DMS114 treated with DMSO at 0.1 percent for 48 hours (cell line): ENCODE measurements around the gene SMARCD2.

Source experiments
- DNase-seq: peaks from one replicate; lab custom pipeline; 2025; ENCODE audit not compliant: unreplicated experiment; lab: John Stamatoyannopoulos, UW

SMARCD2 gene

DNA sequence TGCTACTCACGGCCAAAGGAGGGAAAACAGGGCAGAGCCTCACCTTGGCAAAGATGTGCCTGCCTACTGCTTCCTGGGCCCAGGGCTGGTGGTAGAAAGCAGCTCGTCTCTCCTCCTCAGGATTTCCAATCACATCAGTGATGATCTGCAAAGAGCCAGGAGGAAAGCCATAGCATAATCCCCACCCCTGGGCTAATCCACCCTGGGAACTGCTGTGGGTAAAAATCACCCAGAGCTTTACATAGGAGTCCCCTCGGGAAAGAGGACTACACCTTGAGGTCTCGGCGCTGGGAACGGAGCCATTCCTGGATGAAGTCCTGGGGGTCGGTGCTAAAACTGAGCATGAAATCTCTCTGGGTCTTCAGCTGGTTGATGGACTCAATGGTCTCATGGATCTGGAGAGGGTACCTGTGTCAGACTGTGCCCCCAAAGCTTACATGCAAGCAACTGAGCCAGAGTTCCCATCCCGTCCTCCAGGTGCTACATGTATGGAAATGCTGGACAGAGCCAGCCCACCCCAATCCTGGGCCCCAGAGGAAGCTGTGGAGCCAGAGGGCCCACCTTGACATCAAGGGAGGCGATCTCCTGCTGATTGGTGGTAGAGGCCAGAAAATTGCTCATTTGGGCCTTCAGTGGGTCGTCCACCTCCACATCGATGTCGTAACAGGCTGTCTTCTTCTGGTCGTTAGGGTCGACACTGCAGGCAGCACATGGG is 9.3 kb downstream of the SMARCD2 start:
- no peak for DNase-seq

DNA sequence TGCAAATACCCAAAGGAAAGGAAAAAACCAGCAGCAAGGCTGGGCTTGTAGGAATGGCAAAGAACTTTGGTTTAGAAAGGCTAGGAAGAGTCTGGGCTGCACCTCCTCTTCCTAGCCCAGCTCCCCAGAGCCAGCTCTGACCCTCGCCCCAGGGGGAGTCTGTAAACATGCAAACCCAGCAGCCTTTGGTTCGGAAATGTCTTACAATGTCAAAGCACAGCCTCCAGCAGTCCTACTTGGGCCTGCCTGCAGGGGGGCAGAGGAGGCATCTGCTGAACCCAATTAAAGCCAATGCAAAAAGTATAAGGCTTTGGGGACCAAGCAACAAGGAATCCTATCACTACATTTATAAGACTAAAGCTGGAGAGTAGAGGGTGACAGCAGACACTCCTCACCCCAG is 10.0 kb downstream of the SMARCD2 start:
- DNase-seq = no peak

DNA sequence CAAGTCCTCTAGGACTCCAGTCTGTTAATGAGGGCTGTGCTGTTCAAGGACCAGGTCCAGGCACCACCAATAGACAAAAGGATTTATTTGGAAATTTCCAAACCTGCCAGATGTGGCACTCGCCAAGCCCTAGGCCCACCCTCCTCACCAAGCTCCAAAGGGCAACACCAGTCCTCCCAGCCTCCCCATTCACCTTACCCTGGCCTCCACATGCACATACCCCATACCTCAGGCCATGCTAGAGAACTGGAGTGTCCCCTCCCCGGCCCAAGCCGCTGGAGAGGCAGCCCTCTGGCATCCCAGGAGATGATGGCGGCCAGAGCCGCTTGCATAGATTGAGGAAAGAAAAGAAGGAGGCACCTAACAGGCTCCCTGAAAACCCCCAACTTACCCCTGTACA is 10.5 kb downstream of the SMARCD2 start:
- DNase-seq = no peak

DNA sequence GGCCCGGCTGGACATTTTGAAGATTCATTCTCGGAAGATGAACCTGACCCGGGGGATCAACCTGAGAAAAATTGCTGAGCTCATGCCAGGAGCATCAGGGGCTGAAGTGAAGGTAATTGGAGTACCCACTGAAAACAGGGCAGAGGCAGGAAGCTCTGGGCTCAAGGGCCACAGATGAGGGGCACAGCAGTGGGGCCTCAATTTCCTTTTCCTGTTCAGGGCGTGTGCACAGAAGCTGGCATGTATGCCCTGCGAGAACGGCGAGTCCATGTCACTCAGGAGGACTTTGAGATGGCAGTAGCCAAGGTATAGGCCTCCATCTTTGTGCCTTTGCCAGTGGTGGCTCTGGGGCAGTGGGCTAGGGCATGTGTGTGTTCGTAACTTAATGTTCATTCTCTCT is 11.0 kb downstream of the SMARCD2 start:
- no peak for DNase-seq

DNA sequence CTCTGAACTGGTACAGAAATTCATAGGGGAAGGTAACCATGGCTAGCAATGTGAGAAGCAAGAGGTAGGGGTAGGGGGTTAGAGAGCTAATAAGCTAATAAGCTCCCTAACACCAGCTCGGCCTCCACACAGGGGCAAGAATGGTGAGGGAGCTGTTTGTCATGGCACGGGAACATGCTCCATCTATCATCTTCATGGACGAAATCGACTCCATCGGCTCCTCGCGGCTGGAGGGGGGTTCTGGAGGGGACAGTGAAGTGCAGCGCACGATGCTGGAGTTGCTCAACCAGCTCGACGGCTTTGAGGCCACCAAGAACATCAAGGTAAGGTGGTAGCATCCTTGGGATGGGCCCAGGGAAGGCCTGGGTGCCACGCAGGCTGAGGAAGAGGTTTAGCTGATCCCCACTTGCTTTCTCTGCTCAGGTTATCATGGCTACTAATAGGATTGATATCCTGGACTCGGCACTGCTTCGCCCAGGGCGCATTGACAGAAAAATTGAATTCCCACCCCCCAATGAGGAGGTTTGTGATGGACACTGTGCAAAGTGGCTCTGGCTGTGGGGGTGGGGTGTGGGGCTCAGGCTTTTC is 11.5 kb downstream of the SMARCD2 start:
- DNase-seq = no peak

DNA sequence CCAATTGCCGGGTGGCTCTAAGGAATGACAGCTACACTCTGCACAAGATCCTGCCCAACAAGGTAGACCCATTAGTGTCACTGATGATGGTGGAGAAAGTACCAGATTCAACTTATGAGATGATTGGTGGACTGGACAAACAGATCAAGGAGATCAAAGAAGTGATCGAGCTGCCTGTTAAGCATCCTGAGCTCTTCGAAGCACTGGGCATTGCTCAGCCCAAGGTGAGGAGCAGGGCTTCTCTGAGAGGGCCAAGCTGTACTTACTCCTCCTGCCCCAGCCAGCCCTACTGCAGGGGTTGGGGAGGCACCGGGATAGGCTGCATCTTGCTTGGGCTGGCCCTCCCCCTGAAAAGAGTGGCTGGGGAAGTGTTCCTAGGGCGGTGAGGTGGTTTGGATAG is 12.2 kb downstream of the SMARCD2 start:
- no peak for DNase-seq

DNA sequence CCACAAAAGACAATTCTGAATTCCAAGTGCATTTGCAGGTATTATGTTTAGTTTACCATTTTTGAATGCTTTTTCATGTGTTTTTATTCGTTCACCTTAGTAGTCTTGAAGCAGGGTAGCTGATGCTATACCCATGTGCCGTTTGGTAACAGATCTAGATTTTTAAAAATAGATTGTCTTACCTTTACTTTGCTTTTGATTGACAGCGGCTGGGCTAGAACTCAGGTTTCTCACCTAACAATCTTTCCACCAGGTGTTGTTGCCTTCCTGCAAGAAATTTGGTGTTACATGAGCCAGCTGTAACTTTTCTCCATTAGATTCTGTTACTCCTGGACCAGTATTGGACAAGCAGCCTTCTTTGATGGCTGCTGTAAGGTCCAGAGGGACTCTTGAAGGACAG is 13.5 kb downstream of the SMARCD2 start:
- no peak for DNase-seq

DNA sequence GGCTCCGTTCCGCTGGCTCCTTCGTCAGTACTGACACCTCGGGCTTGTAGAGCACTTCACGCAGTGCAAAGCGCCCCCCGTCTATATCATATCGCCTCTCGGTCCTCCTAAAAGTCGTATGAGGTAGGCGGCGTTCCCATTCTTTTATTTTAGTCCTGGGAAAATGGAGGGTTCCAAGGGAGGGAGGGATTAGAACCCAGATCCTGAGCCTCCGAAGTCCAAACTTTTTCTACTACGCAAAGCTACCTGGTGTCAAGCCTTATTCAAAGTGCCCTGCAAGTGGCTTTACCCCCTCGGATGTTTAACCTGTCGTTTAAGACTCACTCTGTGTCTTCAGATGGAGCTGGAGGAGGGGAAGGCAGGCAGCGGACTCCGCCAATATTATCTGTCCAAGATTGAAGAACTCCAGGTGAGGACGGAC is 14.7 kb downstream of the SMARCD2 start:
- no peak for DNase-seq

DNA sequence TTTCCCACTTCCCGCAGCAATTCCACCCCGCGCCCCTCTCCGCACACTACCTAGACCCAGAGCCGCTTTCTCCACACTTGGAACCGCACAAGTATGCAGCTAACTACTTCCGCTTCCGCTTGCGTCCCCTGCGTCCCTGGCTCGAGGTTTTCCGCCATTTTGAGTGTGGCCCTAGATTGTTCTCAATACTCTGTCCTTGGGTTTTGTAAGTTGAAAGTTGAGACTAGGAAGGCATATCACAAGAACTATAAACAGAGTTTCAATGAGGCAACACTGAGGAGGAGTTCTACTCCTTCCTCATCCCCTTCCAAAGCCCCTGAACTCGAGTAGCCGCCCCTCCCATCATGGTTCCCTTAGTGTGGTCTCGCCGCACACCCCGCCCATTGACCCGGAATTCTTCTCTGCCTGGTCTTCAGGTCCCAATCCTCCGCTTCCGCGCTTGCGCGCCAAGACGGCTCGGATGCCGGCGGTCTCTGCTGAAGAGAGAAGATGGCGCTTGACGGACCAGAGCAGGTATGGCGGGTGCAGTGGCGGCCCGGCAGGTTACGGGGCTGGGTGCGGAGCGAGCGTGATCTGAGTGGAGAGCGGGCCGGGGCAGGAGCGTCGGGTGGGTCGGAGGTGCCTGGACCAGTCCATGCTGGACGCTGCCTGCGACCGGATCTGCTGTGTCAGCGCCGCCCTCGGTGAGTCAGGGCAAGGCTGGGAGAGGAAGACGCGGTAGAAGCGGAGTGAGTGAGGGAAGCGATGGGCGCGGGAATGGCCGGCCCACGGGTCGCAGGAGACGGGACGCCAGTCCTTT is 15.3 kb downstream of the SMARCD2 start, which contains the start of the genes FTSJ3 and PSMC5:
FTSJ3 (minus strand) TSS at position 662 of the 799 bp plus-strand sequence. CDS start 761 bp downstream, outside the sequence.
PSMC5 (plus strand) TSS at position 430 of the 799 bp plus-strand sequence; CDS start at position 490, 60 bp downstream.
- peak; percentile 94 for DNase-seq

DNA sequence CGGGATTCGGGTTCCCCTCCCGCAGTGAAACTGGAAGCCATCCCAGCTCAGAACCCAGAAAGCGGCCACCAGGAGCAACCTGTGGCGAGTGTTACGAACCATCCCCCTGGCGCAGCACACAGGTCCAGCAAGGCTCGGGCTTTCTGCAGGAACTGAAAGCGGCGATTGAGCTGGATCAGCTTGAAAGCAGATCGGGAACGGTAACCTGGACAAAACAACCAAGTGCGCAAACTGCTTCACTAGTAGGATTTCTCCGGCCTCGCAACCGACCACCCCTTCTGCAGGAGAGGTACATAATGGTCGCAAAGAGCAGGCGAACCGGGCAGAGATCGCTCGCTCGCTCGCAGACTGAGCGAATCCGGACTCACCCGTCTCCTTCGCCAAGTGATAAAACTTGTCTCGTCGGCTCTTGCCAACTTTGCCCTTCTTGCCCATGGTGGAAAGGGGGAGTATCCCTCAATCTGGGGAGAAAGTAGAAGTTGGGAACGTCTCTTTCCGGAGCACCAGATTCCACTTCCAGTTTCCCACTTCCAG is 15.9 kb downstream of the SMARCD2 start:
- DNase-seq = no peak

DNA sequence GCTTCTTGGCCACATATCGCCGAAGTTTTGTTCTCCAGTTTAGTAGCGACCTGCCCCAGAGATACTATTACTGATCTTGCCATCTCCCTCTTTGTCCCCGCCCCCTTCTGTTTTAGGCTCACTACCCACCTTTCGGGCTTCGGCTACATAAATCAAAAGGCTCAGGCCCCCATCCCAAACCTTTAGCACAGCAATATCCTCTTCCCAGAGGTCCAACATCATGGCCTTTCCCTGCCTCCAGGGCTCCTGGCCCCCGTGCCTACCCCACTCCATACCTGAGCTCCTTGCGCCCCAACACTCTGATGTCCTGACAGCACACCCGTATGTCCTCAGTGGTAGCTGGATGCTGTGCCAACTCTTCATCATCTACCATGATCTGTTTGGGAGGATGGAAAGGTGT is 18.1 kb downstream of the SMARCD2 start:
- DNase-seq = no peak

DNA sequence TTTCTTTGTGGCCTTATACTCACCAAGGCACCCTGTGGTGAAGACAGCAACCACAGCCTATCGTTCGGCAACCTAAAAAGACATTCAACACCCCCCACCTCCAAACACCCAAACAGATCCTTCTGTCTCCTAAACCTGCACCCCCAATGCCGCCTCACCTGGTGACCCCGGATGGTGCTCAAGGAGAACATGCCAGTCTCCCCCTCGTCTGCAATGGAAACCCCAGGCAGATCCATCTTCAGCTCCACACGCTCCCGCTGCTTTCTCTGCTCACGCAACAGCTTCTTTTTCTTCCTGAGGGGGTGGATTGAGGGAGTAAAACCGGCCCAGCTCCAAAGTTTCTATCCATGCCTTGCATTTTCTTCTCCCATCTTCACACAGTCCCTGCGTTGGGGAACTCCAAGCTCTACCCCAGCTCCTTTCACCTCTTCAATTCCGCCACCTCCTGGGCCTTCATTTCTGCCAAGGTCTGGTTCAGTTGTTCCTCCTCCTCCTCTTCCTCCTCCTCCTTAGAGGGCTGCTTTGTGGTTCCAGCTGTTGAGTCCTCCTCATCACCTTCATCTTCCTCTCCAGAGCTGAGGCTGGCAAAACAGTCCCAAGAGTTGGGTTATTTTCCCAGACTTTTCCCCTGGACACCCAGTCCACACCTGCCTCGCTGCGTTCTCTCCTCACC is 18.7 kb downstream of the SMARCD2 start:
- DNase-seq = no peak

DNA sequence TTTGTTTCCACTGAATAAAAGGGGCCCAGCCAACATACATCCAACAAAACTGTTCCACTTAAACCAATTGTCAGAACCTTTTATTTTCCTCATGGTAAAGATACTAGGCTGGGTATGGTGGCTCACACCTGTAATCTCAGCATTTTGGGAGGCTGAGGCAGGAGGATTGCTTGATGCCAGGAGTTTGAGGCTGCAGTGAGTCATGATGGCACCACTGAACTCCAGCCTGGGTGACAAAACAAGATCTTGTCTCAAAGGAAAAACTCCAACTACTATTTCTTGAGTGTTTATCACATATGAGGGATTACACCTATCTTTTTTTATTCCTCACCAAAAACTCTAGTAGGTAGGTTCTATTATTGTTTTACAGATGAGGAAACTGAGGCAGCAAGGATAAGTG is 19.9 kb downstream of the SMARCD2 start:
- DNase-seq = no peak

DNA sequence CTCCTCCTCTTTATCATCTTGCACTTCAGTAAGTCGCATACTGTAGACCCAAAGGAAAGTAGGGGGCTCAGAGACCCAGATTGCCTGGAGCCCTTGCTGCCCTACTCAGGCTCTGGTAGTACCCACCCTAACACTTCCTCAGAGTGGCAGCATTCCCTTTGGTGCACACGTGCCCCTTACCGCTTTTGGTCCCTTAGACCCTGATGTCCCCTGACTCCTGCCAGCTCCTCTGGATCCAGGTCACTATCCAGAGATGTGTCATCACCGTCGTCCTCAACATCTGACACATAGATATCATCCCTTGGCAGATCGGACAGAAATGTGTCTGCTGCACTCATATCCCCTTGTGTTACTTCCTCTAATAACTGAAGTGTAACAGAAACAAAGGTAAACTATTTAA is 20.7 kb downstream of the SMARCD2 start:
- DNase-seq = no peak

DNA sequence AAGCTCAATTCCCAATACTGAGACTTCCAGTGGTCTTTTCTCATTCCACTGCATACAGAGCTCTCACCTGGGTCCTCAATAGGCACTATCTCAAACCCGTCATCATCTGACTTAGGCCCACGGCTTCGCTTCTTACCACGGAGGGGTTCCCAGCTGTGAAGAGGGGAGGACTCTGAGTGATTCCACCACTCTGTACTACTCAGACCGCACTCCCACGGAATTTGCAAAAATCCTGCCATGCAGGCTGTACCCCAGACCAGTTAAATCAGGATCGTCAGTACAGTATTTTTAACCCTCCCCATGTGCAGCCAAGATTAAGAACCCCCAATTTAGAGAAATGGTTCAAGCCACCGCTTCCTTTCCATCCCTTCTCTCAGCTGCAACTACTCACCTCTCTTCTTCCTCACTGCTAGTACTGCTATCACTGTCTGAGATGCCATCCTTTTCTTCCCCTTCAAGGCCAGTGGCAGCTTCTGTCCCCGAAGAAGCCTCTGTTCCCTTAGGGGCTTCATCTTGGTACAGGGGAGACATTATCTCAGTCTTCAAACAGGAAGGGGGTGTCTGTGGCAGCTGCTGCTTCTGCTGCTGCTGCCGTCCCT is 21.4 kb downstream of the SMARCD2 start:
- DNase-seq = no peak

DNA sequence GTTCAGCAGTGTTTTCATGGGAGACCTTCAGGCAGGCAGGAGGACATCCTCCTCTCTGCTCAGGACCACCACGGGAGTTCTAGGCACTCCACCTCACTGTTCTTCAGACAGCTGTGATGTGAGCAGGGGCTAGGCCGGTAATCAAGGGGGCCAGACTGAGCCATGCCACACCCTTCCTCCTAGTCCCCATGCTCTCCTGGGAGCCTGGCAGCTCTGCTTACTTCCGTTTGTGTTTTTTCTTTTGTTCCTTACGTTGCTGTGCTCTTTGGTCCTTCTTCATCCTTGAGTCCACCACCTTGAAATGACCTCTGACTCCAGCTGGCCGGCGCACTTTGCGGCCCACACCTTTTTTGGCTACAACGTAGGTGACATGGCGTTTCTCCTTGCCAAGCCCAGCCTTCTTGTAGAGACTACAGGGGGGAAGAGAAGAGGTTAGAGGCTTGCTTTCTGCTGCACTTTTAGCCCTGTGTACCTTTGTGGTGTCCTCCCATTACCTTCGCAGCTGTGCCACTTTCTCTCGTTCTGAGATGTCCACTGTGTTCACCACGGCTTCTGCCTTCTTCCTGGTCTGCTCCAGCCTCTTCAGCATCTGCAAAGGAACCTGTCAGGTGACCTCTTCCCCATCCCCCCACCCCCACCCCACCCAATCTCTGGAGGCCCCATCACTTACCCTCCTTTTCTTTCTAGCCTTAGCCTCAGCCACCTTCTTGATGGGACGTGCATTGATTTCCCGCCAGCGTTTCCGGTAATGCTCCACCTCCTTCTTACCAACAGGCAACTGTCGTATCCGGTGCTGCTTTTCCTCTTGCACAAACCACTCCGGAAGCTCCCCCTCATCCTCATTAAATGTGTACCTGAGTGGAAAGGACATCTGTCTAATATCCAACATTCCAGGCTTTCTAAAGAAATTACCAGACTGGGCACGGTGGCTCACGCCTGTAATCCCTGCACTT is 22.6 kb downstream of the SMARCD2 start:
- DNase-seq = no peak

DNA sequence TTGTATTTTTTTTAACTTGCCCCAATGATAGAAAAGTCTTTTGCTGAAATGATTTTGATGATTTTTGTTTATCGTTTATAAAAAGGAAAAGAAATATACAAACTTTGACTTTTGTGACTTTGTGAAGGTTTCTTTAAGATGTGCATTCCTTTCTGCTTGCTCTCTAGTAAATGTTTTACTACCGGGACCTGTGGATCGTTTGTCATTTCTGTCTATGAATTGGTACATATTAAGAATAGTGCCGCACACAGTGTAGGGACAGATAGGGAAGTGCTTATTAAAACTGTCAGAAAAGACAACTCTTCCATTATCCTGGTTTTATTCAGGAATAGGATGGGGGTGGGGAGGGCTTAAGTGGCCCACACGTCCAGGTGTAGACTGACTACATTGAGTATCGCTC is 23.4 kb downstream of the SMARCD2 start:
- DNase-seq = no peak

DNA sequence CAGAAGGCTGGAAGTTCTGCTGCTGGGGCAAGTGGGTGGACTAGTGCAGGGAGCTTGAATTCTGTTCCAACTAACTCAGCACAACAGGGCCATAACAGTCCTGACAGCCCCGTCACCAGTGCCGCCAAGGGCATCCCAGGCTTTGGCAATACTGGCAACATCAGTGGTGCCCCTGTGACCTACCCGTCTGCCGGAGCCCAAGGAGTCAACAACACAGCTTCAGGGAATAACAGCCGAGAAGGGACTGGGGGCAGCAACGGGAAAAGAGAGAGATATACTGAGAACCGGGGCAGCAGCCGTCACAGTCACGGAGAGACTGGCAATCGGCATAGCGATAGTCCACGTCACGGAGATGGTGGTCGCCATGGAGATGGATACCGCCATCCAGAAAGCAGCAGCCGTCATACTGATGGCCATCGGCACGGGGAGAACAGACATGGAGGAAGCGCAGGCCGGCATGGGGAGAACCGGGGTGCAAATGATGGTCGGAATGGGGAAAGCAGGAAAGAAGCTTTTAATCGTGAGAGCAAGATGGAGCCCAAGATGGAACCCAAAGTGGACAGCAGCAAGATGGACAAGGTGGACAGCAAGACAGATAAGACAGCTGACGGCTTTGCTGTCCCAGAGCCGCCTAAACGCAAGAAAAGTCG is 24.6 kb downstream of the SMARCD2 start:
- DNase-seq = no peak

DNA sequence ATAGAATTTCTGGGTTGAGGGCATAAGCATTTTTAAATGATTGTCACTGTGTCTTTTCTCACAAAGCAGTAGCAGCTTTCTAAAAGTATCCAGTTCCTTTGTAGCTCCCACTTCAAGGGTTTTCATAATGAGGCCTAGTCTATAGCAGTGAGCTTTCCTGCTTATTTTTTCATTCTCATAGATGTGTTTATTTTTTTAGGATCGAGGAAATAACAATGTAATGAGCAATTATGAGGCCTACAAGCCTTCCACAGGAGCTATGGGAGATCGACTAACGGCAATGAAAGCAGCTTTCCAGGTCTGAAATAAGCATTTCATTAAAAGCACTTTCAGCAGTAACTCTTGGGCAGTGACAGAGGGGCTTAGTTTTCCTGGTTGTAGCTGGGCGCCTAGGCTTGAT is 25.8 kb downstream of the SMARCD2 start:
- no peak for DNase-seq
